AG04449 (cell line): Measurements from ENCODE around the gene DNAI4.
"Not testable (repeated sequence)": the region's sequence is repeated elsewhere in the genome, so short reads cannot be mapped to it uniquely, and the experiment has no call there.

ENCODE experiments used
- CTCF ChIA-PET: fragments of 350-600 bp; formaldehyde crosslinking; extraction: SDS; loops from one replicate; lab custom pipeline; 2021; ENCODE audit warnings: antibody characterized with exemption; lab: Yijun Ruan, JAX
- POLR2A ChIA-PET: fragments of 400-600, 350-600 bp; formaldehyde crosslinking; extraction: SDS; loops from one replicate; lab custom pipeline; 2020; ENCODE audit warnings: antibody characterized with exemption, inconsistent platforms; lab: Yijun Ruan, JAX
- DNase-seq: peaks from one replicate; pipeline ENCODE4 v3.0.0-alpha.2; 2010; ENCODE audit warnings: low read depth, low spot score
- H3K4me3 ChIP-seq: 2 replicates; pipeline ENCODE4 v1.5.1; 2011; ENCODE audit warnings: low read depth, mild to moderate bottlenecking, control low read depth, low read length
- CTCF ChIP-seq: IDR thresholded peaks from one replicate; pipeline ENCODE4 v1.5.1; 2011; ENCODE audit warnings: mild to moderate bottlenecking, moderate library complexity, low read length, control low read depth, inconsistent platforms; ENCODE audit not compliant: insufficient read depth; ENCODE audit errors: missing control alignments

Gene DNAI4

GRCh38 chr1:66833112-66833511, 91.5 kb downstream of the DNAI4 start:
- DNase-seq: no peak

GRCh38 chr1:66831529-66832239, 93.0 kb downstream of the DNAI4 start:
- ChIA-PET CTCF (no interaction called here), POLR2A (no interaction called here)
- no peak for TF ChIP-seq CTCF
- no peak for DNase-seq
- no peak overlapping the region for H3K4me3 ChIP-seq

More at GRCh38 chr1:66833112-66833511, 91.5 kb downstream of the DNAI4 start:
- no peak overlapping the region for H3K4me3 ChIP-seq
- CTCF ChIA-PET: no interaction called here
- POLR2A ChIA-PET: no interaction called here
- no peak for TF ChIP-seq CTCF

GRCh38 chr1:66824771-66825170, 99.9 kb downstream of the DNAI4 start:
- ChIA-PET CTCF (no interaction called here), POLR2A (no interaction called here)
- no peak for TF ChIP-seq CTCF
- no peak for DNase-seq
- H3K4me3 ChIP-seq: no peak overlapping the region

GRCh38 chr1:66809736-66810326, 114.8 kb downstream of the DNAI4 start:
- POLR2A ChIA-PET: no interaction called here
- DNase-seq: no peak
- H3K4me3 ChIP-seq: no peak overlapping the region
- no peak for TF ChIP-seq CTCF
- CTCF ChIA-PET: no interaction called here

- H3K4me3 ChIP-seq: no peak overlapping the region
- CTCF ChIA-PET: no interaction called here
- POLR2A ChIA-PET: no interaction called here
- no peak for DNase-seq
- no peak for TF ChIP-seq CTCF
Measured at GRCh38 chr1:66809245-66809644, 115.4 kb downstream of the DNAI4 start.

GRCh38 chr1:66795839-66796238, 128.8 kb downstream of the DNAI4 start:
- CTCF ChIA-PET, DNase-seq, POLR2A ChIA-PET, H3K4me3 ChIP-seq: not testable (repeated sequence)
